ENCODE data around the gene ATF7IP.

DNA sequence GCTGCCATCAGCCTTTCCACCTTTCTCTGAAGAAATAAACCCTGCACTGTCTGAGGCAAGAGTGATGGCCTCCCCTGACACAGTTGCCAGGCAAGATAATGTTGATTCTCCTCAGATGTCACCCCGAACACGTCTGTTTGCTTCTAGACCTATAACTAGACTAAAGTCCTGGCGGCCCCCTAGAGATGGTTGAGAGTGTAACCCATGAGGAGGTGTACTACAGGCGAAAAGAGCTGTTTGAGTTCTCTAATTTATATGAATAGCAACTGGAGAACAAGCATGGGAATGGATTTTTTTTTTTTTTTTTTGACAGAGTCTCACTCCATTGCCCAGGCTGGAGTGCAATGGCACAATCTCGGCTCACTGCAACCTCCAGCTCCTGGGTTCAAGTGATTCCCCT, 33.0 kb upstream of the ATF7IP start:
- no peak for TF ChIP-seq SNAI2 (CRISPR knock-in tag; IDR thresholded peaks at IDR 0.05)
- TF ChIP-seq ZFP30 (CRISPR knock-in tag; IDR thresholded peaks at IDR 0.05), result no peak
- no peak for TF ChIP-seq ZNF70 (CRISPR knock-in tag; IDR thresholded peaks at IDR 0.05)
- no peak for TF ChIP-seq CREB5 (CRISPR knock-in tag; IDR thresholded peaks at IDR 0.05; ENCODE audit: low read depth)
- no peak for TF ChIP-seq ZC3H10 (CRISPR knock-in tag; IDR thresholded peaks at IDR 0.05)
- TF ChIP-seq, protein P1, sequence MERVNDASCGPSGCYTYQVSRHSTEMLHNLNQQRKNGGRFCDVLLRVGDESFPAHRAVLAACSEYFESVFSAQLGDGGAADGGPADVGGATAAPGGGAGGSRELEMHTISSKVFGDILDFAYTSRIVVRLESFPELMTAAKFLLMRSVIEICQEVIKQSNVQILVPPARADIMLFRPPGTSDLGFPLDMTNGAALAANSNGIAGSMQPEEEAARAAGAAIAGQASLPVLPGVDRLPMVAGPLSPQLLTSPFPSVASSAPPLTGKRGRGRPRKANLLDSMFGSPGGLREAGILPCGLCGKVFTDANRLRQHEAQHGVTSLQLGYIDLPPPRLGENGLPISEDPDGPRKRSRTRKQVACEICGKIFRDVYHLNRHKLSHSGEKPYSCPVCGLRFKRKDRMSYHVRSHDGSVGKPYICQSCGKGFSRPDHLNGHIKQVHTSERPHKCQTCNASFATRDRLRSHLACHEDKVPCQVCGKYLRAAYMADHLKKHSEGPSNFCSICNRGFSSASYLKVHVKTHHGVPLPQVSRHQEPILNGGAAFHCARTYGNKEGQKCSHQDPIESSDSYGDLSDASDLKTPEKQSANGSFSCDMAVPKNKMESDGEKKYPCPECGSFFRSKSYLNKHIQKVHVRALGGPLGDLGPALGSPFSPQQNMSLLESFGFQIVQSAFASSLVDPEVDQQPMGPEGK (CRISPR knock-in tag; IDR thresholded peaks at IDR 0.05; ENCODE audit: borderline replicate concordance), result no peak
- no peak for TF ChIP-seq ARNTL (CRISPR knock-in tag; IDR thresholded peaks at IDR 0.05; ENCODE audit: borderline replicate concordance, low read depth)
- TF ChIP-seq TSHZ2 (CRISPR knock-in tag; IDR thresholded peaks at IDR 0.05), result no peak
- no peak for TF ChIP-seq RARB (CRISPR knock-in tag; IDR thresholded peaks at IDR 0.05)
- no peak for TF ChIP-seq CSDC2 (CRISPR knock-in tag; IDR thresholded peaks at IDR 0.05)
- TF ChIP-seq, protein P2, sequence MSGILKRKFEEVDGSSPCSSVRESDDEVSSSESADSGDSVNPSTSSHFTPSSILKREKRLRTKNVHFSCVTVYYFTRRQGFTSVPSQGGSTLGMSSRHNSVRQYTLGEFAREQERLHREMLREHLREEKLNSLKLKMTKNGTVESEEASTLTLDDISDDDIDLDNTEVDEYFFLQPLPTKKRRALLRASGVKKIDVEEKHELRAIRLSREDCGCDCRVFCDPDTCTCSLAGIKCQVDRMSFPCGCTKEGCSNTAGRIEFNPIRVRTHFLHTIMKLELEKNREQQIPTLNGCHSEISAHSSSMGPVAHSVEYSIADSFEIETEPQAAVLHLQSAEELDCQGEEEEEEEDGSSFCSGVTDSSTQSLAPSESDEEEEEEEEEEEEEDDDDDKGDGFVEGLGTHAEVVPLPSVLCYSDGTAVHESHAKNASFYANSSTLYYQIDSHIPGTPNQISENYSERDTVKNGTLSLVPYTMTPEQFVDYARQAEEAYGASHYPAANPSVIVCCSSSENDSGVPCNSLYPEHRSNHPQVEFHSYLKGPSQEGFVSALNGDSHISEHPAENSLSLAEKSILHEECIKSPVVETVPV (CRISPR knock-in tag; IDR thresholded peaks at IDR 0.05), result no peak
- no peak for TF ChIP-seq ZFP3 (CRISPR knock-in tag; IDR thresholded peaks at IDR 0.05)

All from SK-N-SH treated with all-trans-retinoic acid at 6 μM for 48 hours (cell line).